ENCODE measurements around the gene TNNT1.

The TNNT1 gene

DNA sequence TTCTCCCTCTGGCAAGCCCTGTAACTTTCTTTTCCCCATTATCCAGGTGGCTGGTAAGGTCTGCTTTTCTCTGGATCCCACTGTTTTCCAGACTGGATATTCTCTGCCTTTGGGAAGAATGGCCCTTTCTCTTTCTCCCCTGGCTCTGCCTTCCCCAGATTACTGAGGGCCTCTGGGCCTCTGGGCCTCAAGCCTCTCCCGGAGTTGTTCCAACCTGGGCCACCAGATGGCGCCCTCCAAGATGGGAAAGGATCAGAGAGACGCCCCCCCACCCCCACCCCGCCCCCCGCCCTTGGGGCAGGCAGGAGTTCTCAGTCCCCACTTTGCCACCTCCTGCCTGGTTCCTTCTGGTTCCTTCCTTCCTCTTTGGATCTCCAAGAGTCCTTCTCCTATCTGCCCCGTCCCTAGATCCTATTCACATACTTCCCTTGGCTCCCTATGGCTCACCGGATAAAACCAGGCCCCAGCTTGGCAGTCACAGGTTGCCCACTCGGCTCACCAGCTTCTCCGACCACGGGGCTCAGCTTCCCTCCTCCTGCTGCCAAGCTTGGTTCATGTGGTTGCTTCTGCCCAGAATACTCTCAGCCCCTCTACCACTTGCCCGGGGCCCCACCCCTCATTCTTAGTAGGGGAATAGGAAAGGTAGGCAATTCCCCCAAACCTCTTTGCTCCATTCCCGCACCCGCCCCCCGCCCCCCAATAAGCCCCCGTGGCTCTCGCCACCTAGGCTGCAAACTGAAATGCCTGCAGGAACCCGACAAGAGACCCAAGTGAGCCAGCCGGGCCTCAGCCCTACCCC is 60.3 kb downstream of the TNNT1 start:
- peak; percentile 61 to 69 (median 65) for DNase-seq (ENCODE audit: low read depth in 3 of 3)

DNA sequence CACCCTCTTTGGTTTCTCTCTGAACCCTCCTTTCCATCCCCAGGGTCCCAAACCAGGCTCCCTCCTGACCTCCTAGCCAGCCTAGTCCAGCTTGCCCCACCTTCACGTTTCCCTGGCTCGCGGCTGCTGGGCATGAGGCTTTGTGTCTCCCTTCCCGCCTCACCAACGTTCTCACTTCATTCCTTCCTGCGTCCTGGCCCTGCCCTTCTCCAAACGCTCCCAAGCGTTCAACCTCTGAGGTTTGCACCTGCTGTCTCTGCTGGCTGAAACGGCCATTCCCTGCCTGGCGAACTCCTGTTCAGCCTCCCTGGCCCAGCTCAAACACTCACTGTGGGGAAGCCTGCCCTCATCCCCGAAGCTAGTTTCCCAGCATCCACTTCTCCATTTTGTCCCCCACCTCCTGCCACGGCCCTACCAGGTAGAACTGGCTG is 61.0 kb downstream of the TNNT1 start:
- DNase-seq (ENCODE audit: low read depth in 3 of 3), result no peak

DNA sequence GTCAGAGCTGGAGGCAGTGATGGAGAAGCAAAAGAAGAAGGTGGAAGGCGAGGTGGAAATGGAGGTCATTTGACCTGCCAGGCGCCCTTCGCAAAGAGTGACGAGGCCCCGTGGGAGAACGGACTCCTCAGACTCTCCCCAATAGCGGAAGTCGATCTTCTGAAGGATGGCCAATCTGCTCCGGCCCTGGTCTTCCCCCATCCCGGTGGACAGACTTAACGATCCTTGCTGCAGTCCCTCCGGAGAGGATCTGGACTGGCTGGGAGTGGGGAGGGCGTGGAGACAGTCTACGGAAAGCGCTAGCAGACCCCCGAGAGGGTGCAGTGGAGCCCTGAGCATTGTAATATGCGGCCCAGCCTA is 61.5 kb downstream of the TNNT1 start:
- DNase-seq (ENCODE audit: low read depth in 3 of 3), result no peak

DNA sequence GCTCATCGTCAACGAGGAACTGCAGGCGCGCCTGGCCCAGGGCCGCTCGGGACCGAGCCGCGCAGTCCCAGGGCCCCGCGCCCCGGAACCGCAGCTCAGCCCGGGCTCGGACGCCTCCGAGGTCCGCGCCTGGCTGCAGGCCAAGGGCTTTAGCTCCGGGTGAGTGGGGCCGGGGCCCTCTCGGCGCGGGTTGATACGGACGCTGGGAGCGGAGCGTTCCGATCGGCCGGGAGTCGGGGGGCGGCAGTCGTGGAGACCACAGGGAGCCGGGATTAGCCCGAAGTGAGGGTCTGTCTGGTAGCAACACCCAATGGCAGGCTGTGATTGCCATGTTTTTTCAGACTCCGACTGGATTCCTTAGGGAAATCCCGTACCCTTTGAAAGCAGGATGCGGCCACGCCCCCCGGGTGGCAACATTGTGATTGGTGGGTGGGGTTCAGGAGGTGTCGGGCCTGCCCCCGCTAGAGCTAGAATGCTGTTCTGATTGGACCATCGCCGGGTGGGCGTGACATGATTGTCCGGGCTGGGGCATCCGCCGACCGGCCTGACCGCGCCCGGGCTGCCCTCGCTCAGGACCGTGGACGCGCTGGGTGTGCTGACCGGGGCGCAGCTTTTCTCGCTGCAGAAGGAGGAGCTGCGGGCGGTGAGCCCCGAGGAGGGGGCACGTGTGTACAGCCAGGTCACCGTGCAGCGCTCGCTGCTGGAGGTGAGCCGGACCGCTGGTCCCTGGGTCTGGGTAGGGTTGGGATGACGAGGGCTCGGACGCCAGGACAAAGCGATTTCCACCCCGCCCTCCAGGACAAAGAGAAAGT is 62.1 kb downstream of the TNNT1 start:
- peak in 1 of 3 experiments; percentile 20 for DNase-seq (ENCODE audit: low read depth in 3 of 3)

DNA sequence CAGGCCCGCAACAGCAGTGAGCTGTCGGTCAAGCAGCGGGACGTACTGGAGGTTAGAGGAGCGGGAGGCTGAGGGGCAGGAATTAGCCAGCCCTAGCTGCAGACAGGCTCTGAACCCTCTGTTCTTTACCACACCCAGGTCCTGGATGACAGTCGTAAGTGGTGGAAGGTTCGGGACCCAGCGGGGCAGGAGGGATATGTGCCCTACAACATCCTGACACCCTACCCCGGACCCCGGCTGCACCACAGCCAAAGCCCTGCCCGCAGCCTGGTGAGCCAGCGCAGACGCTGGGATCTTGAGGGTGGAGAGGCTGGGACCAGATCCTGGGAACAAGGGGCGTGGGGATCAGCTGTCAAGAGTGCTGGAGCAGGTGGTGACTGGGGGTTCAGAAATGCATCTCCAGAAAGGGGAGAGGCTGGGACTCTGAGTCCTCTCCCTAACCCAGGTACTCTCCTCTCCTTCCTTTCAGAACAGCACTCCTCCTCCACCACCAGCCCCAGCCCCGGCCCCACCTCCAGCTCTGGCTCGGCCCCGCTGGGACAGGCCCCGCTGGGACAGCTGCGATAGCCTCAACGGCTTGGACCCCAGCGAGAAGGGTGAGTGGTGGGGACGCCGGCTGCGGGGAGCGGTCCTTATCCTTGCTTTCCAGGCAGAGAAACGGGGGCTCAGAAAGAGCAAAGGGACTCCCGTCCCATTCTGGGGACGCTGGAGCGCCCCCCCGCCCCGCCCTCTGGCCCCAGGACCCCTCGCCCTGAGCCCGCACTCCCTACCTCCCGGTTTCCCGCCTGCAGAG is 62.9 kb downstream of the TNNT1 start:
- no peak for DNase-seq (ENCODE audit: low read depth in 3 of 3)

DNA sequence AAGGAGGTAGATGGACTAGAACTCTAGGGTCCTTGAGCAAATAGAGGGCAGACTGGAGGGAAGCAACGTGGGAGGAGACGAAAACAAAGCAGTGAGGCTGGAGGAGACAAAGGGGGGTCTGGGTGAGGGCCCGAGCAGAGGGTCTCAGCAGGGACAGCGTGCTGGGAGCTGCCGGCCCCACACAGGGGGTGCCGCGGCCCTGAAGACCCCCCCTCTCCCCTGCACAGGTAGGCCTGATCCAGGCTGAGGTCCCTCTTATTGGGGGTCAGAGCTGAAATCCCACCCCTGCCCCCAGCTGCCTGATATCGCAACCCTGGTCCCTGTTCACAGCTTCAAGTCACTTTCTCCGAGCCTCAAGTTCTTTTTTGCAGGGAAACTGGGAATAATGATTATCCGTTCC is 64.6 kb downstream of the TNNT1 start:
- no peak for DNase-seq (ENCODE audit: low read depth in 3 of 3)

DNA sequence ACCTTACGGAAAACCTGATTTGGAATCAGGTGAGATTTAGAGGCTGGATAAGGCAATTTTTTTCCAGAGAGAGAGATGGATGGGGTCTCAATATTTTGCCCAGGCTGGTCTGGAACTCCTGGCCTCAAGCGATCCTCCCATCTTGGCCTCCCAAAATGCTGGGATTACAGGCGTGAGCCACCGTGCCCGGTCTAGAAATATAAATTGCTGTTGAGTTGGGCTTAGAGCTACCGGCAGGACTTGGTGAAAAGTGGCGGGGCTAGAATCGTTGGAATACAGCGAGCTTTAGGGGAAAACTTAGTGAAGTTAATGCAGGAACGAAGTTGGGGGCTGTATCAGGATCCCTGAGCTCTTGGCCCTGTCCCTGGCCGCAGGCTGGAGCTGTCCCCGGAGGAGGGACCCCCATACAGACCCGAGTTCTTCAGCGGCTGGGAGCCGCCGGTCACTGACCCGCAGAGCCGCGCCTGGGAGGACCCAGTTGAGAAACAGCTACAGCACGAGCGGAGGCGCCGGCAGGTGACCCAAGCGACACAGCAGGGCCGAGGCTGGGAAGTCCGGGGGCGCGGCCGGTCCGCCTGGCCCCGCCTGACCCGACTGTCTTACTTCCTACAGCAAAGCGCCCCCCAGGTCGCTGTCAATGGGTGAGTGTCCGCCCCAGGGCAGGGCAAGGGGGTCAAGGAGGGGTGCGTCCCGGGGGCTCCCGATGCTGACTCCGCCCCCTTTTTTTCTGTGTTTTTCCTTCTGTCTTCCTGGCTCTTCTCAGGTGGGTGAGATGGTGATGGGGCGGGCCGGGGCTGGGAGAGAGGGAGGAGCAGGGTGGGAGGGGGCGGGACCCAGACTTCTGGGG is 65.8 kb downstream of the TNNT1 start:
- DNase-seq (ENCODE audit: low read depth in 3 of 3), result no peak
